ENCODE data around the gene CEP72.

DNA sequence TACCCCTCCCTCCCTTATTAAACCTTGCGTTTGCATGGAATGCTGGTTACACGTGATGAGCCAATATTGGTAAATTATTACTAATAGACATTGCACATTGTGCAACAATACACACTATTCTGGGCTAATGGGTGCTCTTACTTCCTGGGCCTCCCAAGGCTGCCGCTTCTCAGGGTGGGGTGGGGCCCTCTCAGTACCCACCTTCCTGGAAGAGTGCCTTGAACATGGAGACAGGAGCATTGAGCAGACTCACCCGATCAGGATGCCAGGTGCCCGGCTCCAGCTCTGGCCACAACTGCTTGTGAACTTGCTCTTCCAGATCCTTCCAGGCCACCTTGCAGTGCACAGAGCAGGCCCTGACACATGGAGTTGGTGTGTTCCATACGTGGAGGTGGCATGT lies 24.7 kb upstream of the CEP72 start:
- TF ChIP-seq CTCF (IDR thresholded peaks at IDR 0.05; ENCODE audit: low read depth, low read length) (no peak), POLR2A (IDR thresholded peaks at IDR 0.05; ENCODE audit: extremely low read depth, insufficient read length) (no peak), MYC (IDR thresholded peaks at IDR 0.05; ENCODE audit: low read depth, low read length) (no peak)
- TF ChIP-seq, protein P1, sequence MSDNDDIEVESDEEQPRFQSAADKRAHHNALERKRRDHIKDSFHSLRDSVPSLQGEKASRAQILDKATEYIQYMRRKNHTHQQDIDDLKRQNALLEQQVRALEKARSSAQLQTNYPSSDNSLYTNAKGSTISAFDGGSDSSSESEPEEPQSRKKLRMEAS (IDR thresholded peaks at IDR 0.05; ENCODE audit: low read depth, low read length), result no peak

All from NB4 (cell line).